GM21381 (cell line): ENCODE data around the gene SFI1.
"Not testable (repeated sequence)": the region's sequence is repeated elsewhere in the genome, so short reads cannot be mapped to it uniquely, and the experiment has no call there.

Experiments used
- ATAC-seq: cut with Tn5 transposase; IDR thresholded peaks from one replicate; pipeline ENCODE4 v1.9.1; 2021; ENCODE audit warnings: mild to moderate bottlenecking, moderate library complexity; ENCODE audit not compliant: unreplicated experiment

The SFI1 gene

DNA sequence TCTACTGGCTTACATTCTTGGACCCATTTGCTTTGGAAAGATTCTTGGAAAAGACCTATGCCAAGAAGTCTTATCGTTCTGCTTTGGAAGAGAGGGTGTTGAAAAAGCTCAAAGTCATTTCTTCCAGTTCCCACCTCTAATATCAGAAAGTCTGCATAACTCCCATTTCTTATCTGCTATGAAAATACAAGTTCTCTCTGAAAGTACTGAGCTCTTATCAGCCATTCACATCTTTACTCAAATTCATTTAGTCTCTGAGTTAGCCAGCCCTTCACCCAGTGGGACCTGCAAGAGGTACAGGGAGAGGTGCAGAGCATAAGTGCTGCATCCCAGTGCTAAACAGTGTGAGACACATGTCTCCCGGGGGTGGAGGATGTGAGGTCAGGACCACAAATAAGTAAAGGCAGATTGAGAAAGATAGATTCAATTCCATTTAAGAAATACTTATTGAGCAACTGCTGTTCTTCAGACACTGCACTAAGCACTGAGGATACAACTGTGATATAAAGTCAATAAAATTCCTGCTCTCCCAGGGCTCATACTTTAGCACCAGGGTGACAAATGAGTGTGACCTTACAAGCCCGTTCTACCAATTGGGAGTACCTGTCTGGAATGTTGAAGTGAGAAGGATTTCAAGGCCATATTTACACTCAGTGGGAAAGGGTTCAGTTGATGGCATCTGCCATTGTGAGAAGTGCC lies 89.0 kb downstream of the SFI1 start:
- no peak for ATAC-seq

DNA sequence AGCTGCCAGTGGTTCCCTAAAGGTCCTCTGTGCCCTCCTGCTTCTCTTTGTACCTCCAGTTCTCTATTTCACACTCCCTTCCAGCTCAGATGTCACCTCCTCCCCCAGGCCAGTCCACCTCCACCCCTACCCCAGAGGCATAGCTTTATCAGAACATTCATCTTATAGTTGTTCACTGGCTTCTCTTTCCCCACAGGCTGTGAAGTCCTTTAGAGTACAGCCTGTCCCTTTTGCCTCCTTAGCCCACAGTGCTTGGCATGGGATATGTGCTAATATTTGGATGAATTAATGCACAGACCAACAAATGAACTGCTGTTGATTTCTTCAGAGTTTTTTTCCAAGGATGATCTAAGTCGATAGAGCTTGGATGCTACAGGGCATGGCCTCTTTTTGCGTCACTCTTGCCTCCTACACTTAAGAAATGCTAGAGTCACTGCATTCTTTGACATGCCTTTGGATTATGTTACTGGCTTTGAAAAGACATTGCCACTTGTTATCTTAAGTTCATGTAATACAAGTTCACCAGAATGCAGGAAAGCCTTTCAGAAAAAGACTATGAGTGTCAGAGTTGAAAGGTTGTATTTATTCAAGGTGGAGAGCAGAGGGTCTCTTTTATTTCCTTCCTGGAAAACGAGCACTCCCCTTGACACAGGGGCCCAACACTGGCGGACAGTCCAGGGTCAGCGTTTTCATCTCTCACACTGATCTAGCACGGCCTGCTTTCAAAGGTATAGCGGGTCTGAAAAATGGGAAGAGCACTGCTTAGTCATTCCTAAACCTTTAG lies 90.0 kb downstream of the SFI1 start:
- no peak for ATAC-seq

DNA sequence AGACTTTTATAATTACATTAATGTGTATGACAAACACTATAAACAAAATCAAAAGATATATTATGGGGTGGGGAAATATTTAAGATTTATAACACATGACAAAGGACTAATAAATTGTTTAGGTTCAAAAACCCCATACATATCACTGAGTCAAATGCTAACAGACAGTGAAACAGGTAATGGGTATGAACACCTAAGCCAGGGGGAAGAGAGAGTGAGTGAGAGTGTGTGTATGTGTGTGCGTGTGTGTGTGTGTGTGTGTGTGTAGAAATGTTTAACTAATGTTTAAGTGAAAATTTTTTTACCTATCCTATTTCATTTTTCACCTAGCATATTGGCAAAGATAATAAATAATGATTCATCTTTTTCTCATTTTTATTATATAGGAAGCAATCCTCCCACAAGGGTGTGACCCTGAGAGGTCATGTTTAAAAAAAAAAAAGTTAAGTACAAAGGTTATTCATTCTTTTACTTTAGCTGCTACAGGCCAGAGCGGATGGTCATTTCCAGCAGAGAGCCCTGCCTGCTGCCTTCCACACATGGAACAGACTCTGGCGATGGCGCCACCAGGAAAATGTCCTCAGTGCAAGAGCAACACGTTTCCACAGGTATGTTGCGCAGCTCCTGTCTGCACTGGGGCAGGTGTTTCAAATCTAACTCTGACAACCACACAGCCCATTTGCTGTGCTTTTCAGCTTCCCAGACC lies 92.8 kb downstream of the SFI1 start:
- ATAC-seq = no peak

DNA sequence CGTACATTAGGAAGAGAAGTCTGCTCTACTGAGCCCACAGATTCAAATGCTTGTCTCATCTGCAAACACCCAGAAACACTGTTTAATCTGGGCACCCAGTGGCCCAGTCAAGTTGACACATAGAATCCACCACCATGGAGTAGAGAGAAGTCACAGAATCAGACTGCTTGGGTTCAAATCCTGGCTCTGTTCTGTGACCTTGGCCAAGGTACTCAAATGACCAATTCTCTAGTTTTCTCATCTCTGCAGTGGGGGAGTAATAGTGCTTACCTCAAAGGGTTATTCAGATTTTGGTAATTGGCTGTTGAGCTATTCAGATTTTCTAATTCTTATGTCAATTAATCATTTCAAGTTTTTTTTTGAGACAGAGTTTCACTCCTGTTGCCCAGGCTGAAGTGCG lies 93.8 kb downstream of the SFI1 start:
- not testable (repeated sequence) for ATAC-seq

DNA sequence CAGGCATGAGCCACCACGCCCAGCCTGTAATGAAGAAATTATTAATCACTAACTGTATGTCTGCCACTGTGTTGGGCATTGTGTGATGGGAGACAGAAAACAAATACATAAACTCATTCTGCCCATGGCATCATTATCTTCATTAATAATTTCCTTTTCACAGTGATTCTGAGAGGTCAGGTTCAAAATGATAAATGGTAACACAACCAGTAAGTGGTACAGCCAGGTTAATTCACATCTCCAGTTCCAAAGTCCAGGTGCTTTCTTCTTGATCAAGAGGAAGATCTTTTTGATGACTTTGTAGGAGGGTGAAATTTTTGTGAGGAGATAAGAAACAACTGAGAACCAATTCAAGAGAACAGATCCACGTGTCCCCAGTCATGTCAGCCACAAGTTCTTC lies 98.9 kb downstream of the SFI1 start:
- no peak for ATAC-seq

DNA sequence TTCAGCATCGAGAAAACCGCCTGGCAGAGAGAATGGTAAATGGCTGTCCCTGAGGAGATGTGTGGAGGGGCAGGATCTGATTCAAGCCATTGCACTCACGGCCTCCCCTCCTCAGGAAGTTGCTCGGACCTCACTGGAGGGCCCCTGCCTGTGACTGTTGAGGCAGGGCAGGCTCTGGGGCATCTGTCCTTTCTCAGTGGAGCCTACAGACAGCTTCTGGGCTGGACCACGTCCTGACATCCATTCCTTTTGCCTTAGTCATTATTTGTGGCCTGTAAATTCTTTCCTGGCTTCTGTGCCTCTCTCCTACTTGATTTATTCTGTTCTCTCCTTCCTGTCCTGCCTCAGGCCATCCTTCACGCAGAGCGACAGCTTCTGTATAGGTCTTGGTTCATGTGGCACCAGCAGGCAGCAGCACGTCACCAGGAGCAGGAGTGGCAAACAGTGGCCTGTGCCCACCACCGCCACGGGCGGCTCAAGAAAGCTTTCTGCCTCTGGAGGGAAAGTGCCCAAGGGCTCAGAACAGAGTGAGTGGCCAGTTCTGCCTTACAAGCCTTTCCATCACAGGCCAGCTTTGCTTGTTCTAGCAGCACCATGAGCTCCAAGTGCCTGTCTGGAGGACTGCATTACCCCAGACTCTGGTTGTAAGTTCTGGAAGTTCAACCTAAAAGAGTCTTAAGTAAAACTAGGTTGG lies 106.1 kb downstream of the SFI1 start:
- ATAC-seq = no peak

DNA sequence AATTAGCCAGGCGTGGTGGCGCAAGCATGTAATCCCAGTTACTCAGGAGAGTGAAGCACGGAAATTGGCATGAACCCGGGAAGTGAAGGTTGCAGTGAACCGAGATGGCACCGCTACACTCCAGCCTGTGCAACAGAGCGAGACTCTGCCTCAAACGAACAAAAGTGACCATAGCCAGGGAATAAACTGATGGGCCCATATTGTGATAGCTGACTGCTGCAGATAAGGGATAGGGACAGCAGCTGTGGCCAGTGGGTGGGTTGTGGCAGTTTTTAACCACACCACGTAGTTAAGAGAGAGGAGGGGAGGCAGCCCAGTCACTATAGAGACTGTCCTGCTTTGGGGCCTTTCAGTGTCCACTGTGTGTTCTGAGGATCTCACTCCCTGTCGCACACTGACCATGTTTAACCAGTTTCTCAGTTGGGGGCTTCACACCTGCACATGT lies 106.8 kb downstream of the SFI1 start:
- no peak for ATAC-seq

DNA sequence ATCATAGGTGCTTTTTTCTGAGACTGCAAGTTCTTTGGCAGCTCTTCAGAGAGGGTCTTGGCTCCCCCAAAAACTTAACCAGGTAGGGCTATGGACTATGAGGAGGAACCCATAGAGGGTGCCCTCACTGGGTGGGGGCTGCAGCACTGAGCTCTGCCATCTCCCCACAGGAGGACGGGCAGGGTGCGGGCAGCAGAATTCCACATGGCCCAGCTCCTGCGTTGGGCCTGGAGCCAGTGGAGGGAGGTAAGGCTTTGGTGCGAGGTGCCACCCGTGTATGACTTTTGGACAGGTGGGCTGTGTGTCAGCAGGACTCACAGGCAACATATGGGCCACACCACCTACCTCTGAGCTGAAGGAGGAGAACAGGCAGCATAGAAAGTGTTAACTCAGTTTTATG lies 107.2 kb downstream of the SFI1 start:
- ATAC-seq = no peak

DNA sequence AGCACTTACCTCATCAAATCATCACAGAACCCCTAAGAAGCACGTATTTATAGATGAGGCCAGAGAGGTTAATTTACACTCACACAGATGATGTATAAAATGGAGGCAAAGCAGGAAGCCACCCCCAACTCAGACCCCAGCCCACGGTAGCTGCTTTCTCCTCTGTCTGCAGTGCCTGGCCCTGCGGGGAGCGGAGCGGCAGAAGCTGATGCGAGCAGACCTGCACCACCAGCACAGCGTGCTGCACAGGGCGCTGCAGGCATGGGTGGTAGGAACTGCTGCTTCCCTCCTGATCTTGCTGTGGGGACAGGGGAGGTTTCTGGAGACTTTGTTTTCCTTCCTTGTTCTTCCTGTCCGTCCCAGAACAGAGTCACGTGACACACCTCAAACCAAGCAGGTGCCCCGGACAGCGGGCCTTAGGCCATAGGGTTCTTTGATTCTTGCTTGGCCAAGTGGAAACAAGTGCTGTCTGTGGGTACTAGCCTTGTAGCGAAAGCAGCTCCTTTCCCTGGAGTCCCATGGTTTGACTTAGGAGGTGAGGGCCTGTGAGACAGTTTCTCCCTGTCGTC lies 107.9 kb downstream of the SFI1 start:
- ATAC-seq = no peak

DNA sequence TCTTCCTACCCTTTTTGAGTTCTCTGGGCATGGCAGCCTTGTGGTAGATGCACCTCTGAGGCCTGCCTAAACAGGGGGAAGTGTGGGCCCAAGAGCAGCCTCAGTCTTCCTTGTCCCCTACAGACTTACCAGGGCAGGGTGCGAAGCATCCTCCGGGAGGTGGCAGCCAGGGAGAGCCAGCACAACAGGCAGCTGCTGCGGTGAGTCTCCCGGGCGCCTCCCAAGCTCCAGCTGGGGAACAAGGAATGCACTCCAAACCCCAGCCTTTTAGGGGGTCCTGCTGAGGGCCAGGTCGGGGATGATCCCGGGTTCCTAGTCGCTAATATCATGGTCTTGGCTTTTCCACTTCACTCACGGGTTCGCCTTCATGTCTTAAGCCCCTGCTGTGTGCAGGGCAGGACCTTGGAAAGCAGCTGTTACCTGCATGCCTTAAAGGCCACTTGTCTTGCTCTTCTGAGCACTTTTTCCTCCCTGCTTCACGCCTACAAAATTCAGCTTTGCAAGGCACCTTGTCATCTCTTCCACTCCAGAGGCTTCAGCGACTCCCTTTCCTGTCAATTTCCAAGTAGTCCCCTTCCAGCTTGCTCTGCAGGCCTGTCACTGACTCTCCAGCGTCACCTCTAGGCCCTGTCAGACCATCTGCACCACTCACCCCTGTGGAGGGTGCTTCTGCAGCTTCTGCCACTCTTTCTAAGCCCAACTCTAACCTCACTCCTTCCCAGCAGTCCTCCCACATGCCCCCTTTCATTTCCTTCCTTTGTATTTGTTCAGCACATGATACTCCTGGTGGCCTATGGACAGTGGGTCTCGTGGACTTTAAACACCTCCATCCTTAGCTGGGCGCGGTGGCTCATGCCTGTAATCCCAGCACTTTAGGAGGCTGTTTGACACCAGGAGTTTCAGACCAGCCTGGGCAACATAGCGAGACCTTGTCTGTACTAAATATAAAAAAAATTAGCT lies 108.7 kb downstream of the SFI1 start:
- ATAC-seq = no peak

DNA sequence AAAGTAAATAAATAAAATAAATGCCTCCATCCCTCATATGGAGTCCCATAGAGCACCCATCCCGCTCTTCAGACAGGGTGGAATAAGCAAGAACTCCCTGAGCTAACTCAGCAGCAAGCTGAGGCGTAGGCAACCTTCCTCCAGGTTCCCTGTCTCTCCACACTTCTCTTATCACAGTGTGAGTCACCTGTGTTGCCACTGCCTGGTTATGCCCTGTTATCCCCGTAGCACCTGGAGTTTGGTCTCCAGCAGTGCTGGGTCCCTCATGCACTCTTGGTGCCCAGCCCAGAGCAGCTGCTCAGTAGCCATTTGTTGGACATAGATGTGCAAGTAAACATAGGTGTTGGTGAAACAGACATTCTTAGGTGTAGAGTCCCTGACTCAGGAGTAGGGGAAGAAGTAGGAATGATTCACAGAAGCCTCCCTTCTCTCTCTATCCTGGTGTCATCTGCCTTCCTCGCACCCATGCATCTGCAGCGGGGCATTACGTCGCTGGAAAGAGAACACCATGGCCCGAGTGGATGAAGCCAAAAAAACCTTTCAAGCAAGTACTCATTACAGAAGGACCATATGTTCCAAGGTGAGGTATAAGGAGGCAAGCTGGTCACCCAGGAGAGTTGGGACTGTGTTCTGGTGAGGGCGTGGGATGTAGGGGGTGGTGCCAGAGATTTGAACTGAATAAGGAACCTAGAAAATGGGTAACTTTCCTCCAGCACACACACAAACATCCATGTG lies 109.7 kb downstream of the SFI1 start:
- ATAC-seq = no peak

DNA sequence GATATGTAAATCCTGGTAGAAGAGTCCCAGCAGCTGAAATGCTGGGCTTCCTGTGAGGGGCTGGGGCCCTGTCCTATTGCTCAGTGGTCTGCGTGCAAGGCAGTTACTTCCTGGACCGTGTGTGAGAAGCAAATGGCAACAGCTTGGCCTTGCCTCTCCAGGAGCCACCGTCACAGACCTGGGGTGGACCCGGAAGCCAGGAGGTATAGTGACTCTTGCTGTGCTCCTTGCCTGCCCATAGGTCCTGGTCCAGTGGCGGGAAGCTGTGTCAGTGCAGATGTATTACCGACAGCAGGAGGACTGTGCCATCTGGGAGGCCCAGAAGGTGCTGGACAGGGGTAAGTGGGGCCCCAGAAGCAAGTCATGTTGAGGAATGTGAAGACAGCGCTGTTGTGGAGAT lies 111.4 kb downstream of the SFI1 start:
- no peak for ATAC-seq

DNA sequence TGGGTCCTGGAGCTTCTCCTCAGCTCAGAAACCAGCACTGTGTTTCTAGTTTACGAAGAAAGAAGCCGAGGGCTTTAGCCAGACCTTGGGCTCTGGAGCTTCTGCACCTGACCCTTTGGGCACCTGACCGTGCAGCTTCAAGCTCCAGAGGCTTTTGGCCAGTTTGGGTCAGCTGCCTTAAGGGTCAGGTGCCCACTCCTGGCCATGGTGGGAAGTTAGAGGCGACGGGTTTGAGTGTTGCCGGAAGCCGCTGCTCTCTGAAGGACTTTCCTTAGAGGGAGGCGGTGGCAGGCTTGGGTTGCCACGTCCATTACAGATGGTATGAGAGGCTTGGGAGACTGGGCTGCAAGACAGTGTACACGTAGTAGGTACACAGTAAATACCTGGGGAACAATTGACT lies 113.4 kb downstream of the SFI1 start:
- no peak for ATAC-seq

DNA sequence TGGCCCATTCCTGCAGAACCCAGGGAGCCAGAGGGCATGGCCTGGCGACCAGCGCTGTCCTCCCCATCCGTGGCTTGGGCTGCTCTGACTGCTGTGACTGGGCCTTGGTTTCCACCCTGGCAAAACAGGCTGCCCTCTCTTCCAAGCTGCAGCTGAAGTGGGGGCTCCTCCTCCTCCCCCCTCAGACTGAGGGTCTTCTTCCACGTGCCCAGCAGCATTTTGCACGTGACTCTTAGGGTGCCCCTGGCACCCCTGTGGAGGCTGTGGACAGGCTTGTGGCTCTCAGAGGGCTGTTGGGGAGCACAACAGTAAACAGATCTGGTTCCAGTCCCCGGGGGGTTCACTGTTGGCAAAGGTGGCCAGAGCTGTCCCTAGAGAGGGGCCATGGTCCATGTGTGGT lies 114.3 kb downstream of the SFI1 start:
- no peak for ATAC-seq

DNA sequence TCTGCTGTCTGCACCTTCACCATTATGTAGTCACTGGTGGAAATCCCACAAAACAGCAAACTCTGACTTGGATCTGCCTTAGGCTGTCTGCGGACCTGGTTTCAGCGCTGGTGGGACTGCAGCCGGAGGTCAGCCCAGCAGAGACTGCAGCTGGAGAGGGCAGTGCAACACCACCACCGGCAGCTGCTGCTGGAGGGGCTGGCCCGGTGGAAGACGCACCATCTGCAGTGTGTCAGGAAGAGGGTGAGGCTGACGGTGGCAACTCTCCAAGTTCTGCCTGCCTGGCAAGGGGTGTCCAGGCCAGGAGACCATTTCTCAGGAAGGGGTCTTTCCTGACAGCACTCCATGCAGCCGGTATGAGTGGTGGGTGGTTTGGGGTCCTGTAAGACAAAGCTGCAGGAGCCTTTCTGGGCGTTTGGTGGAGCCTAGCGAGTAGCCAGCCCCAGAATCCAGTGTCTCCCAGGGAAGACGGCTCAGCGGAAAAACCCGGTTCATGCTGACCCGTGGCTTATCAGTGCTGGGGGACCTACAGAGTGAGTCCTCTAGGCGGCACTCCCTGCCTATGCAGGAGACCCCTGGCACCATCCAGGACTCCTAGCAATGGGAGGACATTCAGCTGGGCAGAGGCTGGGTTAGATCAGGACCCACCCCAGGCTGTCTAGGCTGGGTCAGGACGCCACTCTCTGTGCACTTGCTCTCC lies 114.9 kb downstream of the SFI1 start:
- ATAC-seq = no peak

DNA sequence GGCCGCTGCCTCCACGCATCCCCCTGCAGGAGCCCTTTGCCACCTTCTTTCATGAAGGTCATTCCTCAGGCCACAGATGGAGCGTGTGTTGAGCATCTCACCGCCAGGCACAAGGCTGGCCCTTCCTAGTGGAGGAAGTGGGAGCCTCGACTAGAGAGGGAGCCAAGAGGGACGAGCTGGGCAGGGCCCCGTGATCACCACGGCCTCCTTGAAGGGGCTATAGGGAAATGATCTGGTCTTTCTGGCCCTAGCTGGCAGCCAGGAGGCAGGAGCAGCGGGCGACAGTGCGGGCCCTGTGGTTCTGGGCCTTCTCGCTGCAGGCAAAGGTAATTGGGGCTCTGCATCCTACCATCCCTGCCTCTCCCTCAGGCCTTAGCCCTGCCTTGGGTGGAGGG lies 116.6 kb downstream of the SFI1 start:
- no peak for ATAC-seq

DNA sequence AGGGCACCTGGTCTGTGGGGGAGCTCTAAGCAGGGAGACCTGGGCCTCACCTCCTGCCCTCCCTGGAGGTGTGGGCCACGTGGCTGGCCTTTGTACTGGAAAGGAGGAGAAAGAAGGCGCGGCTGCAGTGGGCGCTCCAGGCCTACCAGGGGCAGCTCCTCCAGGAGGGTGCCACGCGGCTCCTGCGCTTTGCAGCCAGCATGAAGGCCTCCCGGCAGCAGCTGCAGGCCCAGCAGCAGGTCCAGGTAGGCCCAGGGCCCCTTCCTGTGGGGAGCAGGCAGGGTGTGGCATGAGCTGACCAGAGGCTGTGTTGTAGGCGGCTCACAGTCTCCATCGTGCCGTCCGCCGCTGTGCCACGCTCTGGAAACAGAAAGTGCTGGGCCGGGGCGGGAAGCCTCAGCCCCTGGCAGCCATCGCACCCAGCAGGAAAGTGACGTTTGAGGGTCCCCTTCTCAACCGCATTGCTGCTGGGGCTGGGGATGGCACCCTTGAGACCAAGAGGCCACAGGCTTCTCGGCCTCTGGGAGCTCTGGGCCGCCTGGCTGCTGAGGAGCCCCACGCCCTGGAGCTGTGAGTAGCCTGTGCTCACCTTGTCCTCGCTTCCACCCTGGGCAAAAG lies 117.1 kb downstream of the SFI1 start:
- no peak for ATAC-seq

DNA sequence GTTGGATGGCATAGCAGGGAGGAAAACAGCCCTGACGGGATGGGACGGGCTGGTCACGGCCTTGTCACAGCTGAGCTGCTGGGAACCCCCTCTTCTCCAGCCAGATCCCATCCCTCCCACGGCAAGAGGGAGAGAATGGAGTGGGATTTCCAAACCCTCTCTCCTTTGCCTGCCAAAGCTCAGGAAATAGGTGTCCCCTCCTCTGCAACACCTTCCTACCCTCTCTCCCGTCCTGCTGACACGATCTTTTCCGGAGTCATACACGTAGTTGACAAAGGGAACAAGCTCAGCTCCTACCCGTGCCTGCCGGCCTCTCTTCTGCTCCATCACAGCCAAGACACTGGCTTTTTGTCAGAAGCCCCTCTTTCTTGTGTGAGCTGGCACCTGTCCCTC lies 117.6 kb downstream of the SFI1 start:
- ATAC-seq = no peak
